ENCODE data around the gene MSI2. TPM values are rescaled to one million over a fixed set of nuclear protein-coding genes. Genes with fewer than 3 reads are reported as not detected.

MSI2 gene
- total and polyA plus RNA-seq, 7 donors = 12.6 to 25.8 (median 21.3) TPM

DNA sequence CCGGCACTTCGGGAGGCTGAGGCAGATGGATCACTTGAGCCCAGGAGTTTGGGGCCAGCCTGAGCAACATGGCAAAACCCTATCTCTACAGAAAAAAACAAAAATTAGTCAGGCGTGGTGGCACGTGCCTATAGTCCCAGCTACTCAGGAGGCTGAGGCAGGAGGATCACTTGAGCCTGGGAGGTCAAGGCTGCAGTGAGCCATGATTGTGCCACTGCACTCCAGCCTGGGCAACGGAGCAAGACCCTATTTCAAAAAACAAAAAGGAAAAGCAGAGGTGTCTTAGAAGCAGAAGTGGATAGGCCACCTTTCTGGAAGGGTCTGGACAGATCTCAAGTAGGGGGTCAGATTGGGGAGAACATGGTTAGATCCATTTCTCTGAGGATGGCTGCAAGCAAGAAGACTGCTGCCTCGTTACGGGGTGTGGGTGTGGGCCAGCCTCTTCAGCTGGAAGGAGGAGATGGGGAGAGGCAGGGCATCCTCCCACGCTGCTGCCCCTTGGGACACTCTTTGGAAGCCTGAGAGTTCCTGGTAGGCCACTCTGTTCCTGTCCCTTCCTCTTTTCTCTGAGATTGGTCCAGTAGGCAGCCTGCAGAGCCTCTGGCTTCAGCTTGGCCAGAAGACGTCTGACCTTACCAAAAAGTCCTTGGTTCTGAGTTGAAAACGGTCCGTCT, 208.0 kb downstream of the MSI2 start:
- DNase-seq = no peak
- H3K4me3 ChIP-seq = no peak overlapping the region
- intact Hi-C loops (cut with DNase I) = no loop called here
- no peak overlapping the region for H3K27ac ChIP-seq
- no peaks in the 10 kb centered on the region for H3K27me3 ChIP-seq
- no peaks in the 10 kb centered on the region for H3K36me3 ChIP-seq
- H3K9me3 ChIP-seq = no peaks in the 10 kb centered on the region
- no peaks in the 10 kb centered on the region for H3K4me1 ChIP-seq
- WGBS, 2 donors = 88 to 95% methylated on average over 11 of the region's 11 CpGs
- no peak for TF ChIP-seq POLR2AphosphoS5 (IDR thresholded peaks at IDR 0.05)
- no peak for TF ChIP-seq EP300 (IDR thresholded peaks at IDR 0.05)
- no peak for TF ChIP-seq POLR2A (IDR thresholded peaks at IDR 0.05)
- TF ChIP-seq, protein P1, sequence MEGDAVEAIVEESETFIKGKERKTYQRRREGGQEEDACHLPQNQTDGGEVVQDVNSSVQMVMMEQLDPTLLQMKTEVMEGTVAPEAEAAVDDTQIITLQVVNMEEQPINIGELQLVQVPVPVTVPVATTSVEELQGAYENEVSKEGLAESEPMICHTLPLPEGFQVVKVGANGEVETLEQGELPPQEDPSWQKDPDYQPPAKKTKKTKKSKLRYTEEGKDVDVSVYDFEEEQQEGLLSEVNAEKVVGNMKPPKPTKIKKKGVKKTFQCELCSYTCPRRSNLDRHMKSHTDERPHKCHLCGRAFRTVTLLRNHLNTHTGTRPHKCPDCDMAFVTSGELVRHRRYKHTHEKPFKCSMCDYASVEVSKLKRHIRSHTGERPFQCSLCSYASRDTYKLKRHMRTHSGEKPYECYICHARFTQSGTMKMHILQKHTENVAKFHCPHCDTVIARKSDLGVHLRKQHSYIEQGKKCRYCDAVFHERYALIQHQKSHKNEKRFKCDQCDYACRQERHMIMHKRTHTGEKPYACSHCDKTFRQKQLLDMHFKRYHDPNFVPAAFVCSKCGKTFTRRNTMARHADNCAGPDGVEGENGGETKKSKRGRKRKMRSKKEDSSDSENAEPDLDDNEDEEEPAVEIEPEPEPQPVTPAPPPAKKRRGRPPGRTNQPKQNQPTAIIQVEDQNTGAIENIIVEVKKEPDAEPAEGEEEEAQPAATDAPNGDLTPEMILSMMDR (IDR thresholded peaks at IDR 0.05) = no peak

DNA sequence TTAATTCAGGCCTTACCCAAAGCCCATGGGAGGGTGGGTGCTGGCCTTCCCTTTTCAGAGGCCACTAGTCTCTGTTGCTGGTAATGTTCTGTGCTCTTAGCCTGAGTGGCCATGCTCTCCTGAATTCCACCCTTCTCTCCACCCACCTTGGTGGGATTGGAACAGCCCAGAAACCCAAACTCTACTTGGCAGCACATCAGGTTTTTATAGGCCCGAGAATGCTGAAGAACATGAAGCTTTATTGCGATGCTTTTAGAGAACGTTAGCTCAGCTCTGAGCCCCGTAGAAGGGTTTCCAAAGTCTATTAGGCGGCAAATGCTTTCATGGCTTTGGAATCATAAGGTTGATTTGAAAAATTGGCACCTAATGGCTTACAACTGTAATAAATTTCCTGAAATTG, 209.3 kb downstream of the MSI2 start:
- WGBS, 2 donors = 37 to 79% methylated on average over 5 of the region's 5 CpGs
- no peak for TF ChIP-seq EP300 (IDR thresholded peaks at IDR 0.05)
- TF ChIP-seq, protein P1 (IDR thresholded peaks at IDR 0.05) = no peak
- TF ChIP-seq POLR2AphosphoS5 (IDR thresholded peaks at IDR 0.05) = no peak
- TF ChIP-seq POLR2A (IDR thresholded peaks at IDR 0.05) = no peak
- H3K4me3 ChIP-seq = no peak overlapping the region
- no peaks in the 10 kb centered on the region for H3K4me1 ChIP-seq
- no peaks in the 10 kb centered on the region for H3K27me3 ChIP-seq
- no peaks in the 10 kb centered on the region for H3K9me3 ChIP-seq
- H3K27ac ChIP-seq = no peak overlapping the region
- no peak for DNase-seq
- no peaks in the 10 kb centered on the region for H3K36me3 ChIP-seq
- intact Hi-C loops (cut with DNase I) = no loop called here

DNA sequence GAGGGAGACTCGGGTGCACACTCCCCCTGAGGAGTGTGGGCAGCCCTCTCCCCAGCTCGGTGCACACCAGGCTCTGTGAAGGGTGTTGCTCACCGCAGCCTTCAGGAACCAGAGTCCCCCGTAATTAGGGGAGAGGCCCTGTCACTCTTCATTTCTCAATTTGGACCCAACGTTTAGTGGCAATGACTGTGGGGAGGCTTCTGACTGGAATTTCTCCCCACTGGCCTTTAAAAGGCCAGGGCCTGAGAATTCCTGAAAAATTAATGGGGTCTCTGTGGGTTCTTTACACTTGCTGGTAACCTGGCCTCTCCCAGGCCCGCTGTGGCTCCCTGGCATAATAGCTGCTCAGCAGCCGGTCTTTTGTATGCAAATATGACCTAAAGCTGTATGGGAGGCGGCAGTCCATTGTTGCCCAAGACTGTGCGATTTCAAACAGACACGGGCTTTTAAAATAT, 209.7 kb downstream of the MSI2 start:
- WGBS, 2 donors = 77 to 82% methylated on average over 10 of the region's 10 CpGs
- Histone ChIP-seq H3K36me3 (no peaks in the 10 kb centered on the region), H3K27ac (no peak overlapping the region), H3K27me3 (no peaks in the 10 kb centered on the region), H3K9me3 (no peaks in the 10 kb centered on the region), H3K4me1 (no peaks in the 10 kb centered on the region), H3K4me3 (no peak overlapping the region)
- TF ChIP-seq POLR2A (IDR thresholded peaks at IDR 0.05) (no peak), POLR2AphosphoS5 (IDR thresholded peaks at IDR 0.05) (no peak), EP300 (IDR thresholded peaks at IDR 0.05) (no peak)
- TF ChIP-seq, protein P1 (IDR thresholded peaks at IDR 0.05) = no peak
- DNase-seq = no peak
- intact Hi-C loops (cut with DNase I) = no loop called here

DNA sequence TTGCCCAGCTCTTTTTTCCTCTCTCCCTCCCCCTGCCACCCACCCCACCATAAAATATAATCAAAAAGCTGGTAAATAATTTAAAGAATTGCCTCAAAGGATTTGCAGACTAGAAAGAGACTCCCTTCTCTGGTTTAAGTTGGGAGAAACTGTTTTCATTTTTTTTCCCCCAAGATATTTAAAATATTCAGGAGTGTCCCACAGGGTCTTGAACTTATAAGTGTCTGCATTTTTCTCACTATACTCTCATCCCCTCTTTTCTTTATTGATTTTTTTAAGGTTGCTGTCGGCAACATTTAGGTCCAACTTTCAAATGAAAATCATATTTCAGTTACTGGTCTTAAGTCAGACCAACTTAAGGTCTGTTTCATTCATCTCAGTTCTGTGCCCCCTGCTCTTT, 210.2 kb downstream of the MSI2 start:
- Histone ChIP-seq H3K4me3 (no peak overlapping the region), H3K4me1 (no peaks in the 10 kb centered on the region), H3K27me3 (no peaks in the 10 kb centered on the region), H3K36me3 (no peaks in the 10 kb centered on the region), H3K9me3 (no peaks in the 10 kb centered on the region), H3K27ac (no peak overlapping the region)
- no peak for TF ChIP-seq EP300 (IDR thresholded peaks at IDR 0.05)
- no peak for TF ChIP-seq POLR2AphosphoS5 (IDR thresholded peaks at IDR 0.05)
- no peak for TF ChIP-seq POLR2A (IDR thresholded peaks at IDR 0.05)
- TF ChIP-seq, protein P1 (IDR thresholded peaks at IDR 0.05) = no peak
- 95 to 97% methylated on average over 1 of the region's 1 CpG for WGBS, 2 donors
- no peak for DNase-seq
- intact Hi-C loops (cut with DNase I) = no loop called here

DNA sequence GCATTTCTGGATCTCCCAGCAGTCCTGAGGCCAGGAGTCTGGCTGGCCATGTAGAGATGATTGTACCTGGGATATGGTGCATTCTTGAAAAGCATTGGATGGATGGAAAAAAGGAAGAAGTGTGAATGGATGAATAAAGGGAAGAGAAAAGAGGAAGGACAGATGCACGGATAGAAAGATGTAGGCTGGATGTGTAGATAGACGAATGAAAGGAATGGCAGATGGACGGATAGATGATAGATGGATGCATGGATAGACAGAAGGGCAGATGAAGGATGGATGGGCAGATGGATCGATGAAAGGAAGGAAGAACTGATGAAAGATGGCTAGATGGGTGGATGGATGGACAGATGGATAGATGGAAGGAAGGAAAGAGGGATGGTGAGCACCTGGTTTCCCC, 210.9 kb downstream of the MSI2 start:
- DNase-seq = no peak
- Histone ChIP-seq H3K36me3 (no peaks in the 10 kb centered on the region), H3K27ac (no peak overlapping the region), H3K27me3 (no peaks in the 10 kb centered on the region), H3K4me1 (no peaks in the 10 kb centered on the region), H3K4me3 (no peak overlapping the region), H3K9me3 (no peaks in the 10 kb centered on the region)
- intact Hi-C loops (cut with DNase I) = no loop called here
- TF ChIP-seq, protein P1 (IDR thresholded peaks at IDR 0.05) = no peak
- TF ChIP-seq POLR2A (IDR thresholded peaks at IDR 0.05) (no peak), EP300 (IDR thresholded peaks at IDR 0.05) (no peak), POLR2AphosphoS5 (IDR thresholded peaks at IDR 0.05) (no peak)
- WGBS, 2 donors = 94 to 96% methylated on average over 4 of the region's 4 CpGs

Data from sigmoid colon (tissue), 7 donors.